Choroid plexus epithelial cell (primary cell): Measurements from ENCODE around the gene ERGIC3.

Source experiments
- DNase-seq: peaks from one replicate; pipeline ENCODE4 v3.0.0-alpha.2; 2010; ENCODE audit warnings: low read depth
- H3K4me3 ChIP-seq: 2 replicates; pipeline ENCODE4 v1.5.1; 2011; ENCODE audit warnings: low read depth, mild to moderate bottlenecking, control low read depth, low read length, moderate library complexity
- TF ChIP-seq, protein P1 (sequence below): conservative IDR thresholded peaks from 2 replicates; pipeline ENCODE4 v1.5.1; 2011; ENCODE audit warnings: low read depth, mild to moderate bottlenecking, control low read depth, inconsistent platforms, low read length, moderate library complexity

The ERGIC3 gene

DNA sequence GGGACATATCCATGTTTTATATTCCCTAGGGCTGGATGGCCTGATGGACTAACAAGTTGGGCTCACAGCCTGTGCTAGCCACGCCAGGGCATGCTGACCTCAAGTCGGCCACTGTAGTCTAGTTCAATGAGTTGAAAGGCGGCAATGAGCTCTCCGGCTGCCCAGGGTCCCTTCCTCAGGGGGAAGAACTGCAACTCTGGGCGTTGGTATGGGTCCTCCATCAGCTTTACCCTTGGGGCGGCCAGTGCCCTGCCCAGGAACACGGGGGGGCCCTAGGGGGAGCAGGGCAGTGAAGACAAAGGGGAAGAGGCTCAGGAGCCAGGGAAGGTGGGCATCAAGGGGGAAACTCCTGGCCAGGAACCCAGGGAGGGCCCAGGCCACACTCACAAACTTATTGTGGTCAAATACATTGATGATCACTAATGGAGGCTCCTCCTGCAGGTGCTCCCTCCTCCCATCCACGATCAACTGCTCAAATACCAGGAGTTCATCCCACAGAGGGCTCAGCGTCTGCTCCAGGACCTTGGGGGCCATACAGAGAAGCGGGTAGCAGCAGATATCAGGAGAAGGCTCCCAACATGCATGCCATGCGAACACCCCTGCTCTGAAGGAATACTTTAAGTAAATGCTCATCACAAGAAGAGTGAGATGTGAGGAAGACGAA, 41.0 kb downstream of the ERGIC3 start:
- no peak overlapping the region for H3K4me3 ChIP-seq
- DNase-seq: no peak
- TF ChIP-seq, protein P1, sequence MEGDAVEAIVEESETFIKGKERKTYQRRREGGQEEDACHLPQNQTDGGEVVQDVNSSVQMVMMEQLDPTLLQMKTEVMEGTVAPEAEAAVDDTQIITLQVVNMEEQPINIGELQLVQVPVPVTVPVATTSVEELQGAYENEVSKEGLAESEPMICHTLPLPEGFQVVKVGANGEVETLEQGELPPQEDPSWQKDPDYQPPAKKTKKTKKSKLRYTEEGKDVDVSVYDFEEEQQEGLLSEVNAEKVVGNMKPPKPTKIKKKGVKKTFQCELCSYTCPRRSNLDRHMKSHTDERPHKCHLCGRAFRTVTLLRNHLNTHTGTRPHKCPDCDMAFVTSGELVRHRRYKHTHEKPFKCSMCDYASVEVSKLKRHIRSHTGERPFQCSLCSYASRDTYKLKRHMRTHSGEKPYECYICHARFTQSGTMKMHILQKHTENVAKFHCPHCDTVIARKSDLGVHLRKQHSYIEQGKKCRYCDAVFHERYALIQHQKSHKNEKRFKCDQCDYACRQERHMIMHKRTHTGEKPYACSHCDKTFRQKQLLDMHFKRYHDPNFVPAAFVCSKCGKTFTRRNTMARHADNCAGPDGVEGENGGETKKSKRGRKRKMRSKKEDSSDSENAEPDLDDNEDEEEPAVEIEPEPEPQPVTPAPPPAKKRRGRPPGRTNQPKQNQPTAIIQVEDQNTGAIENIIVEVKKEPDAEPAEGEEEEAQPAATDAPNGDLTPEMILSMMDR: no peak

DNA sequence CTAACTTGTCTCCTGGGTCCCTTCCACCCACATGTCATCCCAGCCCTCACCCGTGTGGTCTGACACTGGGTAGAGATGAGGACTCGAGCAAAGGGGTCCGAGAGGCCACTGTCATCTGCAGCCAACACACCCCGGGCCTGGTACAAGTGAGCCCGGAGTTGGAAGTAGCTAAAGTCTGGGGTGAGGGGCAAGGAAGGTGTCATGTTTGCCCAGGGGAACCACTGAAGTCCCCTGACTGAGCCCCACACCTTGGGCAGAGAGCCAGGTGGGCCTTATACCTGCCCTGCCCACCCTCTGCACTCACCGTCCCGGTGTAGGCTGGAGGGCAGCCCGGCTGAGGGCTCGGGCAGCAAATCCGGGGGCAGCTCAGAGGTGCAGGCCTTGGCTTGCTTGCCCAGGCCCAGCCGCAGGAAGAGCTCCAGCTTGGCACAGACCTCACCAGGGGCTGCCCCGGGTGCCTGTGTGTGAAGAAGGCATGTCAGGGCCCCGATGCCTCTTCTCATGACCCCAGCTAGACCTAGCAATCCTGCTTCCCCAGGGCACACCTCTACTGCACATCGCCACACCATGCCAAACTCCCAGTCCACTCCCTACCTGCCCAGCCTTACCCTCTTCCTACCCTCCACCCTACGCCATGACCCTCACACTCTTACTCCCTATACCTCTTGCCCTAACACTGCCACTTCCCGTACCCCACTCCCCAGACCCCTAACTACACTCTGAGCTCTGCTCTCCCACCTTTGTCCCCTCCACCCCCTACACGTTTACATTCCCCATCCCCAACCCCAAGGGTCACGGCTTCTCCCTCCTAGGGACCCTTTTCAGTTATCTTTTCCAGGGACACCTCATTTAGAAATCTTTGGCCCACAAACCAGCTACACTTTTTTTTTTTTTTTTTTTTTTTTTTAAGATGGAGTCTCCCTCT, 42.0 kb downstream of the ERGIC3 start:
- TF ChIP-seq, protein P1: no peak
- no peak overlapping the region for H3K4me3 ChIP-seq
- no peak for DNase-seq

DNA sequence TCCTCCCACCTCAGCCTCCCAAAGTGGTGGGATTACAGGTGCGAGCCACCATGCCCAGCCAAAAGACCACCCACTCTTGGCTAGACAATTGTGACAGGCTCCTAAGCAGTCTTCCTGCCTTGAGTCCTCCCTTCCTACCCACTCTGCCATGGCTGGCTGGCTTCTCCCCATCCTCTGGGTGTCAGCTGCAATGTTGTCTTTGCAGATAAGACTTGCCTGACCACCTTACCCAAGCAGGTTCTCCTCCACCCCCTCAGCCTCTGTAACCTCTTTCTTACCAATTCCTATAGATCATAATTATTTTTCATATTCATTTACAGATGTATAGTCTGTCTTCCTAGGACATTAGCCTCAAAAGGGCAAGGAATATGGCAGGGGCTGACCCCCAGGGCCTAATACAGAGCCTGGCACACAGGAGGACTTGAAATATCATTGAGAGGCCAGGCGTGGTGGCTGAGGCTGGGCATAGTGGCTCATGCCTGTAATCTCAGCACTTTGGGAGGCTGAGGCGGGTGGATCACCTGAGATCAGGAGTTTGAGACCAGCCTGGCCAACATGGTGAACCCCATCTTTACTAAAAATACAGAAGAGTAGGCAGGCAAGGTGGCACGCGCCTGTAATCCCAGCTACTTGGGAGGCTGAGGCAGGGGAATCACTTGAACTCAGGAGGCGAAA, 45.0 kb downstream of the ERGIC3 start:
- no peak overlapping the region for H3K4me3 ChIP-seq
- TF ChIP-seq, protein P1: no peak
- no peak for DNase-seq

DNA sequence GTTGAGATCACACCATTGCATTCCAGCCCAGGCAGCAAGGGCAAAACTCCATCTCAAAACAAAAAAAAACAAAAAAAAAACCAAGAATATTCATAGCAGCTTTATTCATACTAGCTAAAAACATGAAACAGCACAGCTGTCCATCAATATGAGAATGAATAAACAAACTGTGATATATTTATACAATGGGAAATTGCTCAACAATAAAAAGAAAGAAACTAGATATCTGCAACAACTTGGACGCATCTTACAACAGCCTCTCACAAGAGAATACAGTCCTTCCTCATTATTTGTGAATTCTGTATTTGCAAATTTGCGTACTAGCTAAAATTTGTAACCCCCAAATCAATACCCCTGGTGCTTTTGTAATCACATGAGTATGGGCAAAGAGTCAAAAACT, 45.6 kb downstream of the ERGIC3 start:
- H3K4me3 ChIP-seq: no peak overlapping the region
- TF ChIP-seq, protein P1: no peak
- DNase-seq: no peak

DNA sequence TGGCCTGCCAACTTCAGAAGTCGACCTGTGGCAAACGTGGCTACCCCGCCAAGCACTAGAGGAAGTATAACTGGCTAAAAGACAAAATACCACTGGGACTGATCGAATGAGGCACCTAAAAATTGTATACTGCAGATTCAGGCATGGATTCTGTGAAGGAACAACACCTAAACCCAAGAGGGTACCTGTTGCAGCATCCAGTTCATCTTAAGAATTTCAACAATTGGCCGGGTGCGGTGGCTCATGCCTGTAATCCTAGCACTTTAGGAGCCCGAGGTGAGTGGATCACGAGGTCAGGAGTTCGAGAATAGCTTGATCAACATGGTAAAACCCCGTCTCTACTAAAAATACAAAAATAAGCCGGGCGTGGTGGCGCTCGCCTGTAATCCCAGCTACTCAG, 46.5 kb downstream of the ERGIC3 start:
- TF ChIP-seq, protein P1: no peak
- H3K4me3 ChIP-seq: no peak overlapping the region
- no peak for DNase-seq

DNA sequence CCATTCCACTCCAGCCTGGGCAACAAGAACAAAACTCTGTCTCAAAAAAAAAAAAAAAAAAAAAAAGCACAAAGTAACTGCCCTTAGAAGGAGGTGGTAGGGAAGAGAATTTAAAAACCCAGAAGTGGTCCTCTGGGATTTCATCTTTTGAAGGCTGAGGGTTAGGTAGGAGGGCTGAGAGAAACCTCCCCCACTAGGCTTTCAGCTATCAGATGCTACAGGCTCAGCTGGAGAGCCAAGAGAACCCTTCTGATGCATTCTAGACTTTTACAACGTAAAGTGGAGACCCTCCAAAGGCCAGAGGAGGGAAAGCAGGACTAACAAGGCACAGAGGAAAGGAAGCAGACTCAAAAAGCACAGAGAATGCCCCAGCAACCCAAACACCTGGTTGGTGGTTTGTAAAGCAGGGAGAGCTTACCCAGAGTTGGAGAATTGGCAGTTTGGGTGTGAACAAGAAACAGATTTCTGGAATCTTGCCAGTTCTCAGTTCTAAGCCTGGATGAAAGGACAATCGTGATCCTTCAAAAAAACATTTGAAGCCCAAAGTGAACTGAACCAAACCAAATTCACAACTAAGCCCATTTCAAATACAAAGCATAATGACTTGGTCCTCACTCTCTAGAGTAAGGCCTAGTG, 50.6 kb downstream of the ERGIC3 start:
- TF ChIP-seq, protein P1: no peak
- H3K4me3 ChIP-seq: no peak overlapping the region
- DNase-seq: no peak
